H1 (cell line): ENCODE results near the gene FAM161A. TPM values are rescaled to one million over a fixed set of nuclear protein-coding genes. Genes with fewer than 3 reads are reported as not detected.

Experiments used
- CTCF ChIA-PET: fragments of 300-600 bp; sonication (Branson Sonifier 250); formaldehyde crosslinking; loops from one replicate; lab custom pipeline; 2021; ENCODE audit not compliant: partially characterized antibody; lab: Charles Lee
- POLR2A ChIA-PET: fragments of 300-600 bp; sonication (Branson Sonifier 250); formaldehyde crosslinking; loops from one replicate; lab custom pipeline; 2021; ENCODE audit warnings: inconsistent platforms; ENCODE audit not compliant: partially characterized antibody; lab: Charles Lee
- DNase-seq, 2 experiments: peaks; one replicate each; pipeline versions ENCODE4 v3.0.0 to v3.0.0-alpha.2; 2010 to 2022; ENCODE audit warnings: low spot score in 2 of 2, low read depth in 1 of 2, mixed read lengths in 1 of 2
- FAIRE-seq: peaks from 2 replicates; lab custom pipeline; 2011; peaks lifted over from hg19 to GRCh38; lab: Jason Lieb, UNC
- H2AFZ ChIP-seq: 2 replicates; pipeline ENCODE4 v1.8.1; 2012; ENCODE audit warnings: low read length, inconsistent platforms
- H2AK5ac ChIP-seq: 2 replicates; pipeline ENCODE4 v1.6.1; 2013; ENCODE audit warnings: low read depth, low read length
- H2BK120ac ChIP-seq: replicated peaks from 2 replicates; pipeline ENCODE3; 2013; ENCODE audit warnings: low read depth, low read length, inconsistent platforms
- H2BK12ac ChIP-seq: 2 replicates; pipeline ENCODE4 v1.6.1; 2013; ENCODE audit warnings: low read depth, low read length
- H2BK15ac ChIP-seq: 2 replicates; pipeline ENCODE4 v1.6.1; 2013; ENCODE audit warnings: low read length
- H2BK20ac ChIP-seq: 2 replicates; pipeline ENCODE4 v1.6.1; 2013; ENCODE audit warnings: low read length
- H2BK5ac ChIP-seq: 2 replicates; pipeline ENCODE4 v1.6.1; 2013; ENCODE audit warnings: low read depth, low read length
- H3K14ac ChIP-seq: 2 replicates; pipeline ENCODE4 v1.6.1; 2013; ENCODE audit warnings: inconsistent platforms; ENCODE audit not compliant: insufficient read length
- H3K18ac ChIP-seq: 2 replicates; pipeline ENCODE4 v1.6.1; 2013; ENCODE audit warnings: low read length; ENCODE audit errors: extremely low read depth
- H3K23ac ChIP-seq: 2 replicates; pipeline ENCODE4 v1.6.1; 2013; ENCODE audit warnings: inconsistent platforms; ENCODE audit not compliant: insufficient read length
- H3K23me2 ChIP-seq: 2 replicates; pipeline ENCODE4 v1.6.1; 2013; ENCODE audit warnings: low read depth, low read length
- H3K27ac ChIP-seq: 2 replicates; pipeline ENCODE4 v1.6.1; 2011; ENCODE audit warnings: low read depth, low read length, inconsistent platforms
- H3K27me3 ChIP-seq, 4 experiments: replicated peaks in 1 of 4; 1 replicate in 1 of 4; 2 replicates in 3 of 4; pipeline versions ENCODE4 v1.6.1 to v1.8.1; 2011 to 2013; ENCODE audit warnings: low read length in 3 of 4, mild to moderate bottlenecking in 3 of 4, inconsistent platforms in 2 of 4, mixed read lengths in 2 of 4, moderate library complexity in 1 of 4; ENCODE audit not compliant: control insufficient read depth in 3 of 4, insufficient read depth in 3 of 4; ENCODE audit errors: extremely low read depth in 1 of 4
- H3K36me3 ChIP-seq, 4 experiments: 2 replicates each; pipeline versions ENCODE4 v1.6.1 to v1.8.1; 2011 to 2013; ENCODE audit warnings: mild to moderate bottlenecking in 4 of 4, low read length in 3 of 4, moderate library complexity in 2 of 4, control low read depth in 1 of 4, inconsistent platforms in 1 of 4; ENCODE audit not compliant: insufficient read depth in 4 of 4, control insufficient read depth in 2 of 4
- H3K4ac ChIP-seq: replicated peaks from 2 replicates; pipeline ENCODE3; 2013; ENCODE audit warnings: low read length, low read depth, mixed read lengths, inconsistent platforms; ENCODE audit not compliant: insufficient read length
- H3K4me1 ChIP-seq, 4 experiments: replicated peaks in 1 of 4; 1 replicate in 1 of 4; 2 replicates in 3 of 4; pipeline versions ENCODE4 v1.6.1 to v1.8.1; 2011 to 2013; ENCODE audit warnings: low read length in 3 of 4, inconsistent platforms in 2 of 4, mixed read lengths in 1 of 4; ENCODE audit not compliant: insufficient read depth in 4 of 4, control insufficient read depth in 3 of 4
- H3K4me2 ChIP-seq, 2 experiments: 2 replicates each; pipeline versions ENCODE4 v1.6.1 to v1.8.1; 2011 to 2013; ENCODE audit warnings: low read depth in 2 of 2, low read length in 2 of 2, control low read depth in 1 of 2, inconsistent platforms in 1 of 2, mild to moderate bottlenecking in 1 of 2; ENCODE audit not compliant: insufficient read depth in 1 of 2
- H3K4me3 ChIP-seq, 4 experiments: fragments of 200-600, 300-600 bp in 1 of 4; sonication (generic), shearing (Covaris generic), sonication (Bioruptor Twin) in 1 of 4; 2 replicates each; pipeline versions ENCODE4 v1.5.1 to v1.8.1; 2011 to 2016; ENCODE audit warnings: low read length in 4 of 4, low read depth in 3 of 4, control low read depth in 2 of 4, inconsistent platforms in 2 of 4, mild to moderate bottlenecking in 2 of 4, mixed read lengths in 1 of 4, moderate library complexity in 1 of 4; ENCODE audit not compliant: insufficient read depth in 2 of 4; ENCODE audit errors: extremely low read depth in 1 of 4
- H3K56ac ChIP-seq: replicated peaks from 2 replicates; pipeline ENCODE3; 2013; ENCODE audit warnings: low read depth, mild to moderate bottlenecking, mixed read lengths, low read length, inconsistent platforms; ENCODE audit not compliant: insufficient read length
- H3K79me1 ChIP-seq: 2 replicates; pipeline ENCODE4 v1.6.1; 2013; ENCODE audit warnings: low read depth, low read length, control low read depth
- H3K79me2 ChIP-seq, 2 experiments: 2 replicates each; pipeline versions ENCODE4 v1.6.1 to v1.8.1; 2012 to 2013; ENCODE audit warnings: low read length in 2 of 2, mild to moderate bottlenecking in 2 of 2, inconsistent platforms in 1 of 2; ENCODE audit not compliant: insufficient read depth in 2 of 2, control insufficient read depth in 1 of 2
- H3K9ac ChIP-seq, 4 experiments: replicated peaks in 1 of 4; 1 replicate in 1 of 4; 2 replicates in 3 of 4; pipeline versions ENCODE4 v1.6.1 to v1.8.1; 2011 to 2013; ENCODE audit warnings: low read depth in 3 of 4, low read length in 3 of 4, control low read depth in 2 of 4, mild to moderate bottlenecking in 2 of 4, moderate library complexity in 2 of 4, inconsistent platforms in 1 of 4; ENCODE audit errors: extremely low read depth in 1 of 4
- H3K9me3 ChIP-seq, 2 experiments: 2 replicates each; pipeline versions ENCODE4 v1.6.1 to v1.8.1; 2012 to 2013; ENCODE audit warnings: mild to moderate bottlenecking in 2 of 2, moderate library complexity in 2 of 2, control low read depth in 1 of 2, inconsistent platforms in 1 of 2, low read depth in 1 of 2, low read length in 1 of 2, mixed read lengths in 1 of 2; ENCODE audit not compliant: insufficient read depth in 2 of 2
- H4K20me1 ChIP-seq, 2 experiments: replicated peaks in 1 of 2; 2 replicates each; pipeline versions ENCODE3 to v1.8.1; 2011 to 2013; ENCODE audit warnings: inconsistent platforms in 2 of 2, low read length in 2 of 2, mild to moderate bottlenecking in 1 of 2; ENCODE audit not compliant: insufficient read depth in 2 of 2, control insufficient read depth in 1 of 2
- H4K5ac ChIP-seq: 2 replicates; pipeline ENCODE4 v1.6.1; 2013; ENCODE audit warnings: low read length, low read depth, mixed read lengths, inconsistent platforms; ENCODE audit not compliant: insufficient read length
- H4K8ac ChIP-seq: 2 replicates; pipeline ENCODE4 v1.8.0; 2013; ENCODE audit warnings: mild to moderate bottlenecking, moderate library complexity, low read length, inconsistent platforms; ENCODE audit not compliant: insufficient read depth; ENCODE audit errors: extremely low read depth
- H4K91ac ChIP-seq: replicated peaks from 2 replicates; pipeline ENCODE3; 2013; ENCODE audit warnings: low read length, mixed read lengths, inconsistent platforms; ENCODE audit not compliant: insufficient read length
- CHD2 ChIP-seq: IDR thresholded peaks from 2 replicates; pipeline ENCODE4 v1.6.1; 2012; ENCODE audit warnings: low read length, improper control_type of control experiment
- CREB1 ChIP-seq: IDR thresholded peaks from 2 replicates; pipeline ENCODE4 v1.6.1; 2012; ENCODE audit warnings: inconsistent platforms
- EZH2 ChIP-seq: fragments of 200-600 bp; sonication (generic); IDR thresholded peaks from 2 replicates; pipeline ENCODE4 v1.7.1; 2012; ENCODE audit warnings: low read depth, mild to moderate bottlenecking, moderate library complexity, low read length, inconsistent platforms; ENCODE audit not compliant: severe bottlenecking
- GABPA ChIP-seq: IDR thresholded peaks from 2 replicates; pipeline ENCODE4 v1.6.1; 2011; ENCODE audit warnings: mild to moderate bottlenecking, low read length, moderate library complexity, borderline replicate concordance; ENCODE audit not compliant: insufficient read depth
- TAF7 ChIP-seq: optimal IDR thresholded peaks from 2 replicates; pipeline ENCODE3; 2011; ENCODE audit warnings: low read depth, mild to moderate bottlenecking, inconsistent platforms, low read length, moderate library complexity, borderline replicate concordance
- TBP ChIP-seq: IDR thresholded peaks from 2 replicates; pipeline ENCODE4 v1.6.1; 2011; ENCODE audit warnings: low read depth, low read length, improper control_type of control experiment
- ZNF274 ChIP-seq: IDR thresholded peaks from 2 replicates; pipeline ENCODE4 v1.7.0; 2012; ENCODE audit warnings: low read length, borderline replicate concordance; ENCODE audit errors: extremely low read depth
- WGBS, 2 experiments: shearing (Covaris generic) in 1 of 2; methylation state at CpG; one replicate each; pipeline versions ENCODE4 v1.1.6 to v1.1.7; 2013 to 2015; ENCODE audit warnings: low lambda C conversion rate in 2 of 2, mixed read lengths in 2 of 2, inconsistent platforms in 1 of 2, low coverage in 1 of 2, missing lambda C conversion rate in 1 of 2; ENCODE audit not compliant: insufficient replicate concordance in 2 of 2, insufficient coverage in 1 of 2, insufficient read length in 1 of 2; ENCODE audit errors: extremely low coverage in 1 of 2, missing lambda C conversion rate in 1 of 2; 5-methylcytosine and 5-hydroxymethylcytosine counted together
- polyA plus RNA-seq, 7 experiments: library from polyadenylated mRNA; depleted of rRNA in 3 of 7; stranded (reverse) in 5 of 7; unstranded in 2 of 7; fragments of >200 nt in 5 of 7; fragments of 200-250 nt in 2 of 7; gene quantifications; 1 replicate in 5 of 7; 2 replicates in 1 of 7; 4 replicates in 1 of 7; pipeline versions ENCODE4 v1.2.1 to v1.2.3, GENCODE V29; 2011 to 2013; ENCODE audit warnings: missing spikeins in 2 of 7, mixed read lengths in 2 of 7
- total RNA-seq: library from RNA; stranded (reverse); fragmentation: NEBNext Ultra II Directional; extraction: Animal tissue kit (Norgen Biotek cat#: 25700); gene quantifications from 2 replicates; pipeline ENCODE4 v1.2.1, GENCODE V29; 2021
- TF ChIP-seq, protein P1 (sequence below): IDR thresholded peaks from 2 replicates; pipeline ENCODE4 v1.6.1; 2011; ENCODE audit warnings: low read length, improper control_type of control experiment

The FAM161A gene
- total and polyA plus RNA-seq, 2 of the 8 experiments (the other 6 are each of a cell fraction or from before 2014, with no cell fraction given), result 1.6 to 9.7 TPM

DNA sequence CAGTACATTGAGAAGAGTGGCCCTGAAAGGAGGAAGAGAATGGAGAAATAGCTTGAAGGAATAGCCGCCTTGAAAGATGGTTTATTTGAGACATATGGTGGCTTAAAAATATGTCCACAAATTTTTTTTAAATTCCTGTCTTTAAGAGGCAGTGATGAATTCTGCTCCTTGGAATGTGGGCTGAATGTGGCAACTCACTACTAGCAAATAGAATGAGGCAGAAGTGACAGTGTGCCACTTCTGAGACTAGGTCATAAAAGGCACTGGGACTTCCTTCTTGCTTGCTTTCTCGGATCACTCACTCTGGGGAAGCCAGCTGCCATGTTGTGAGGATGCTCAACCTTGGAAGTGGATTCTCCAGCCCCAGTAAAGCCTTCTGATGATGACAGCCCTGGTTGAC, 67.0 kb downstream of the FAM161A start:
- ChIA-PET POLR2A (interaction anchor here (1.3 kb wide), 1 partner anchor 14 kb away, joined by 3 read pairs; no protein-coding TSS in a partner anchor), CTCF (no interaction called here)
- Histone ChIP-seq H3K36me3 (no peaks in the 10 kb centered on the region), H3K79me2 (no peaks in the 10 kb centered on the region), H2BK12ac (no peak overlapping the region), H2AK5ac (no peak overlapping the region), H2BK20ac (no peak overlapping the region), H3K9ac (no peak overlapping the region), H3K9me3 (no peaks in the 10 kb centered on the region), H3K23me2 (no peaks in the 10 kb centered on the region), H3K27ac (no peak overlapping the region), H4K20me1 (no peaks in the 10 kb centered on the region), H2BK15ac (no peak overlapping the region), H3K4me3 (no peak overlapping the region), H3K4ac (no peak overlapping the region), H2BK120ac (no peak overlapping the region), H3K18ac (no peak overlapping the region), H2BK5ac (no peak overlapping the region), H2AFZ (no peak overlapping the region), H3K27me3 (no peaks in the 10 kb centered on the region), H4K5ac (no peak overlapping the region), H3K4me2 (no peak overlapping the region), H3K56ac (no peak overlapping the region), H3K23ac (no peak overlapping the region), H3K79me1 (no peaks in the 10 kb centered on the region), H4K8ac (no peak overlapping the region), H3K4me1 (no peaks in the 10 kb centered on the region), H4K91ac (no peak overlapping the region), H3K14ac (no peak overlapping the region)
- DNase-seq (no peak), FAIRE-seq (no peak)
- WGBS, 2 experiments, result 77% methylated on average over 2 of the region's 2 CpGs; no CpG with 5 or more reads in 1 of the 2 experiments
- no peak for TF ChIP-seq TBP
- no peak for TF ChIP-seq CREB1
- TF ChIP-seq ZNF274, result no peak
- TF ChIP-seq TAF7, result no peak
- no peak for TF ChIP-seq EZH2
- TF ChIP-seq, protein P1, sequence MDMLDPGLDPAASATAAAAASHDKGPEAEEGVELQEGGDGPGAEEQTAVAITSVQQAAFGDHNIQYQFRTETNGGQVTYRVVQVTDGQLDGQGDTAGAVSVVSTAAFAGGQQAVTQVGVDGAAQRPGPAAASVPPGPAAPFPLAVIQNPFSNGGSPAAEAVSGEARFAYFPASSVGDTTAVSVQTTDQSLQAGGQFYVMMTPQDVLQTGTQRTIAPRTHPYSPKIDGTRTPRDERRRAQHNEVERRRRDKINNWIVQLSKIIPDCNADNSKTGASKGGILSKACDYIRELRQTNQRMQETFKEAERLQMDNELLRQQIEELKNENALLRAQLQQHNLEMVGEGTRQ, result no peak
- TF ChIP-seq CHD2, result no peak
- TF ChIP-seq GABPA, result no peak
